H9 (cell line): ENCODE data around the gene HBZ. TPM values are rescaled to one million over a fixed set of nuclear protein-coding genes. Genes with fewer than 3 reads are reported as not detected.

ENCODE experiments used
- DNase-seq: peaks from one replicate; pipeline ENCODE4 v3.0.0-alpha.2; 2017
- H2AFZ ChIP-seq: one replicate; pipeline ENCODE4 v1.6.1; 2013; ENCODE audit warnings: mild to moderate bottlenecking, low read length, control low read depth, moderate library complexity
- H2AK5ac ChIP-seq: 2 replicates; pipeline ENCODE4 v1.6.1; 2013; ENCODE audit warnings: low read length, control low read depth, mixed read lengths; ENCODE audit not compliant: insufficient read length
- H2BK120ac ChIP-seq: one replicate; pipeline ENCODE4 v1.6.1; 2013; ENCODE audit warnings: low read depth, mild to moderate bottlenecking, low read length, control low read depth, inconsistent platforms; ENCODE audit not compliant: poor library complexity, severe bottlenecking
- H2BK12ac ChIP-seq: 2 replicates; pipeline ENCODE4 v1.6.1; 2013; ENCODE audit warnings: low read length, control low read depth, mixed read lengths, low read depth; ENCODE audit not compliant: insufficient read length
- H2BK15ac ChIP-seq: 2 replicates; pipeline ENCODE4 v1.6.1; 2013; ENCODE audit warnings: low read depth, low read length, control low read depth
- H2BK20ac ChIP-seq: one replicate; pipeline ENCODE4 v1.6.1; 2013; ENCODE audit warnings: low read depth, mild to moderate bottlenecking, low read length, control low read depth, inconsistent platforms; ENCODE audit not compliant: poor library complexity, severe bottlenecking
- H2BK5ac ChIP-seq: 2 replicates; pipeline ENCODE4 v1.6.1; 2013; ENCODE audit warnings: low read length, control low read depth, mixed read lengths; ENCODE audit not compliant: insufficient read length
- H3K14ac ChIP-seq: 2 replicates; pipeline ENCODE4 v1.6.1; 2013; ENCODE audit warnings: low read length, control low read depth; ENCODE audit not compliant: insufficient read depth
- H3K18ac ChIP-seq: 2 replicates; pipeline ENCODE4 v1.6.1; 2013; ENCODE audit warnings: low read depth, mild to moderate bottlenecking, mixed read lengths, low read length, control low read depth; ENCODE audit not compliant: insufficient read length
- H3K23ac ChIP-seq: 2 replicates; pipeline ENCODE4 v1.6.1; 2013; ENCODE audit warnings: low read length, control low read depth, mixed read lengths, low read depth; ENCODE audit not compliant: insufficient read length
- H3K23me2 ChIP-seq: 2 replicates; pipeline ENCODE4 v1.6.1; 2013; ENCODE audit warnings: low read depth, mild to moderate bottlenecking, mixed read lengths, low read length, control low read depth; ENCODE audit not compliant: insufficient read length, poor library complexity, severe bottlenecking
- H3K27ac ChIP-seq: 2 replicates; pipeline ENCODE4 v1.5.1; 2013; ENCODE audit warnings: low read length, control low read depth, mixed read lengths, low read depth; ENCODE audit not compliant: insufficient read length
- H3K27me3 ChIP-seq: 2 replicates; pipeline ENCODE4 v1.6.1; 2013; ENCODE audit warnings: low read length, control low read depth, inconsistent platforms; ENCODE audit not compliant: insufficient read depth
- H3K4ac ChIP-seq: 2 replicates; pipeline ENCODE4 v1.6.1; 2013; ENCODE audit warnings: low read depth, mild to moderate bottlenecking, control low read depth, inconsistent platforms, low read length, moderate library complexity
- H3K4me1 ChIP-seq: 2 replicates; pipeline ENCODE4 v1.6.1; 2013; ENCODE audit warnings: low read length, control low read depth, inconsistent platforms; ENCODE audit not compliant: insufficient read depth
- H3K4me2 ChIP-seq: 2 replicates; pipeline ENCODE4 v1.6.1; 2013; ENCODE audit warnings: low read length, control low read depth, mixed read lengths; ENCODE audit not compliant: insufficient read length, insufficient read depth
- H3K56ac ChIP-seq: 2 replicates; pipeline ENCODE4 v1.6.1; 2013; ENCODE audit warnings: low read depth, mild to moderate bottlenecking, mixed read lengths, low read length, control low read depth; ENCODE audit not compliant: insufficient read length
- H3K79me1 ChIP-seq: 2 replicates; pipeline ENCODE4 v1.6.1; 2013; ENCODE audit warnings: low read depth, mild to moderate bottlenecking, moderate library complexity, low read length, control low read depth, inconsistent platforms; ENCODE audit not compliant: insufficient read depth, poor library complexity, severe bottlenecking
- H3K79me2 ChIP-seq: 2 replicates; pipeline ENCODE4 v1.6.1; 2013; ENCODE audit warnings: low read length, control low read depth, inconsistent platforms; ENCODE audit not compliant: insufficient read depth
- H3K9ac ChIP-seq: 2 replicates; pipeline ENCODE4 v1.6.1; 2013; ENCODE audit warnings: low read length, control low read depth, mixed read lengths; ENCODE audit not compliant: insufficient read length; ENCODE audit errors: extremely low read depth
- H3K9me3 ChIP-seq: one replicate; pipeline ENCODE4 v1.6.1; 2013; ENCODE audit warnings: low read depth, low read length, inconsistent platforms; ENCODE audit not compliant: control insufficient read depth
- H3T11ph ChIP-seq: one replicate; pipeline ENCODE4 v1.6.1; 2013; ENCODE audit warnings: mild to moderate bottlenecking, low read length, control low read depth, inconsistent platforms
- H4K20me1 ChIP-seq: one replicate; pipeline ENCODE4 v1.6.1; 2013; ENCODE audit not compliant: control insufficient read depth, insufficient read length, insufficient read depth
- H4K5ac ChIP-seq: 2 replicates; pipeline ENCODE4 v1.6.1; 2013; ENCODE audit warnings: low read depth, mild to moderate bottlenecking, mixed read lengths, low read length, control low read depth; ENCODE audit not compliant: insufficient read length
- H4K8ac ChIP-seq: replicated peaks from 2 replicates; pipeline ENCODE4 v1.6.1; 2013; ENCODE audit warnings: low read length, control low read depth, mixed read lengths, low read depth; ENCODE audit not compliant: insufficient read length
- H4K91ac ChIP-seq: 2 replicates; pipeline ENCODE4 v1.6.1; 2013; ENCODE audit warnings: low read depth, mild to moderate bottlenecking, moderate library complexity, mixed read lengths, low read length, control low read depth; ENCODE audit not compliant: insufficient read length
- H3K27ac Mint-ChIP-seq, 3 experiments: 2 replicates in 2 of 3; 3 replicates in 1 of 3; pipeline ENCODE4 v1.8.0; 2020 to 2021; ENCODE audit warnings: mixed read lengths in 3 of 3, mild to moderate bottlenecking in 1 of 3, moderate library complexity in 1 of 3
- H3K27me3 Mint-ChIP-seq: 2 replicates; pipeline ENCODE4 v1.8.0; 2021; ENCODE audit warnings: low read depth, mild to moderate bottlenecking, moderate library complexity, mixed read lengths
- H3K36me3 Mint-ChIP-seq, 3 experiments: 2 replicates in 2 of 3; 3 replicates in 1 of 3; pipeline ENCODE4 v1.8.0; 2020 to 2021; ENCODE audit warnings: low read depth in 3 of 3, mixed read lengths in 3 of 3; ENCODE audit not compliant: insufficient read depth in 1 of 3
- H3K4me1 Mint-ChIP-seq, 2 experiments: 2 replicates each; pipeline ENCODE4 v1.8.0; 2020; ENCODE audit warnings: mixed read lengths in 2 of 2
- H3K4me3 Mint-ChIP-seq, 2 experiments: 2 replicates in 1 of 2; 3 replicates in 1 of 2; pipeline ENCODE4 v1.8.0; 2020 to 2021; ENCODE audit warnings: mild to moderate bottlenecking in 2 of 2, mixed read lengths in 2 of 2, moderate library complexity in 1 of 2
- H3K9me3 Mint-ChIP-seq, 2 experiments: 2 replicates in 1 of 2; 3 replicates in 1 of 2; pipeline ENCODE4 v1.8.0; 2020; ENCODE audit warnings: mild to moderate bottlenecking in 2 of 2, mixed read lengths in 2 of 2, moderate library complexity in 1 of 2
- WGBS: extraction: QIAGEN DNeasy Blood & Tissue Kit; methylation state at CpG from one replicate; pipeline ENCODE4 v1.1.7; 2013; ENCODE audit warnings: missing lambda C conversion rate, low lambda C conversion rate, mixed read lengths; ENCODE audit not compliant: insufficient read length; ENCODE audit errors: extremely low coverage; 5-methylcytosine and 5-hydroxymethylcytosine counted together
- total RNA-seq: library from RNA; stranded (reverse); gene quantifications from 2 replicates; pipeline ENCODE4 v1.2.1, GENCODE V29; 2021
- TF ChIP-seq, protein P1 (sequence below): fragments of 200-600 bp; sonication (generic); conservative IDR thresholded peaks from 3 replicates; pipeline ENCODE4 v1.8.0; 2021; ENCODE audit warnings: antibody characterized with exemption, mild to moderate bottlenecking

HBZ gene
- total RNA-seq, 1 experiment from 2014 or later = not detected

DNA sequence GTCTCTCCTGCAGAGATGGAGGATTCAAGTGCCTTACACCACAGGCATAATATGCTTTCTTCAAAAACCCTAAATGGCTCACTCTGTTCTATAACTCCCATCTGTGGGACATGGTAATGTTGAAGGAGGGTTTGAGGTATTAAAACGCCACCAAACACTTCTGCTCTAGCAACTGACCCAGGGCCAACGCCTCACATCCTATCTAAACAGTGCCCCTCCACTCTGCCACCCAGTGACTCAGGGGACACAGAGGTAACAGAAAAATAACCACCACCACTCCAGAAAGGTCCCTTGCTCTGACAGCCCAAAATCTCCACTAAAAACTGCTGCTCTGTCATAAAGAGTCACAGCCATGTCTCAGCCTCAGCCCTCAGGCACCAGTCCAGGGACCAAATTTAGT is 31.7 kb upstream of the HBZ start:
- no peak overlapping the region for H2BK12ac ChIP-seq
- H4K20me1 ChIP-seq = no peaks in the 10 kb centered on the region
- H2BK5ac ChIP-seq = no peak overlapping the region
- no peak overlapping the region for H3K9ac ChIP-seq
- no peak overlapping the region for H4K8ac ChIP-seq
- H2AFZ ChIP-seq = no peak overlapping the region
- H3K27ac ChIP-seq = no peak overlapping the region
- no peak for DNase-seq
- H3K36me3 Mint-ChIP-seq = peaks cover 0 to 15% (median 10%) of the 10 kb centered on the region in 3 experiments; a peak in 5 of 7 replicates
- H3T11ph ChIP-seq = no peak overlapping the region
- H3K18ac ChIP-seq = no peak overlapping the region
- no peak overlapping the region for H2BK120ac ChIP-seq
- WGBS = no CpG with 5 or more reads among the region's 2 CpGs
- H3K14ac ChIP-seq = no peak overlapping the region
- no peak overlapping the region for H3K56ac ChIP-seq
- H4K5ac ChIP-seq = no peak overlapping the region
- H4K91ac ChIP-seq = no peak overlapping the region
- no peaks in the 10 kb centered on the region for H3K27me3 Mint-ChIP-seq
- H3K9me3 Mint-ChIP-seq = no peaks in the 10 kb centered on the region
- H3K23me2 ChIP-seq = no peaks in the 10 kb centered on the region
- no peaks in the 10 kb centered on the region for H3K27me3 ChIP-seq
- no peak overlapping the region for H2BK20ac ChIP-seq
- no peak overlapping the region for H3K4ac ChIP-seq
- no peak overlapping the region for H3K4me3 Mint-ChIP-seq
- H2BK15ac ChIP-seq = no peak overlapping the region
- H3K79me1 ChIP-seq = no peaks in the 10 kb centered on the region
- peak overlapping the region in 1 of 3 experiments; percentile 64; a peak in 2 of 7 replicates for H3K27ac Mint-ChIP-seq
- no peak overlapping the region for H3K23ac ChIP-seq
- no peaks in the 10 kb centered on the region for H3K4me1 Mint-ChIP-seq
- no peaks in the 10 kb centered on the region for H3K79me2 ChIP-seq
- no peaks in the 10 kb centered on the region for H3K4me1 ChIP-seq
- TF ChIP-seq, protein P1, sequence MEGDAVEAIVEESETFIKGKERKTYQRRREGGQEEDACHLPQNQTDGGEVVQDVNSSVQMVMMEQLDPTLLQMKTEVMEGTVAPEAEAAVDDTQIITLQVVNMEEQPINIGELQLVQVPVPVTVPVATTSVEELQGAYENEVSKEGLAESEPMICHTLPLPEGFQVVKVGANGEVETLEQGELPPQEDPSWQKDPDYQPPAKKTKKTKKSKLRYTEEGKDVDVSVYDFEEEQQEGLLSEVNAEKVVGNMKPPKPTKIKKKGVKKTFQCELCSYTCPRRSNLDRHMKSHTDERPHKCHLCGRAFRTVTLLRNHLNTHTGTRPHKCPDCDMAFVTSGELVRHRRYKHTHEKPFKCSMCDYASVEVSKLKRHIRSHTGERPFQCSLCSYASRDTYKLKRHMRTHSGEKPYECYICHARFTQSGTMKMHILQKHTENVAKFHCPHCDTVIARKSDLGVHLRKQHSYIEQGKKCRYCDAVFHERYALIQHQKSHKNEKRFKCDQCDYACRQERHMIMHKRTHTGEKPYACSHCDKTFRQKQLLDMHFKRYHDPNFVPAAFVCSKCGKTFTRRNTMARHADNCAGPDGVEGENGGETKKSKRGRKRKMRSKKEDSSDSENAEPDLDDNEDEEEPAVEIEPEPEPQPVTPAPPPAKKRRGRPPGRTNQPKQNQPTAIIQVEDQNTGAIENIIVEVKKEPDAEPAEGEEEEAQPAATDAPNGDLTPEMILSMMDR = no peak
- no peaks in the 10 kb centered on the region for H3K9me3 ChIP-seq
- H2AK5ac ChIP-seq = no peak overlapping the region
- H3K4me2 ChIP-seq = no peak overlapping the region
